Mesothelial cell of epicardium (in vitro differentiated cells): ENCODE measurements around the gene CISH. TPM values are rescaled to one million over a fixed set of nuclear protein-coding genes. Genes with fewer than 3 reads are reported as not detected.

Source experiments
- DNase-seq, 2 experiments: peaks; one replicate each; pipeline ENCODE4 v3.0.0; 2021; ENCODE audit warnings: low spot score in 2 of 2; ENCODE audit not compliant: unreplicated experiment in 2 of 2
- H3K27ac Mint-ChIP-seq: 2 replicates; pipeline ENCODE4 v1.8.0; 2021; ENCODE audit warnings: mixed read lengths
- H3K27me3 Mint-ChIP-seq: 2 replicates; pipeline ENCODE4 v1.8.0; 2021; ENCODE audit warnings: low read depth, mixed read lengths
- H3K36me3 Mint-ChIP-seq: 2 replicates; pipeline ENCODE4 v1.8.0; 2021; ENCODE audit warnings: mixed read lengths
- H3K4me1 Mint-ChIP-seq: 2 replicates; pipeline ENCODE4 v1.8.0; 2021; ENCODE audit warnings: mixed read lengths
- H3K4me3 Mint-ChIP-seq: 2 replicates; pipeline ENCODE4 v1.8.0; 2021; ENCODE audit warnings: mild to moderate bottlenecking, moderate library complexity, mixed read lengths
- H3K9me3 Mint-ChIP-seq: 2 replicates; pipeline ENCODE4 v1.8.0; 2021; ENCODE audit warnings: mixed read lengths
- CTCF ChIP-seq: fragments of 200-600 bp; sonication (generic); IDR thresholded peaks from one replicate; pipeline ENCODE4 v1.5.0; 2021; ENCODE audit warnings: antibody characterized with exemption; ENCODE audit not compliant: unreplicated experiment
- total RNA-seq: library from RNA; stranded (reverse); gene quantifications from 3 replicates; pipeline ENCODE4 v1.2.1, GENCODE V29; 2021

CISH gene
- total RNA-seq, 1 donor from 2014 or later: 15.2 TPM

- DNase-seq: no peak
- Mint-ChIP-seq H3K27ac (peak within 1 kb of the TSS; percentile 85), H3K27me3 (peaks cover 5% of the 10 kb centered on the region), H3K4me3 (peak within 1 kb of the TSS; percentile 79), H3K9me3 (no peaks in the 10 kb centered on the region), H3K4me1 (peaks cover 30% of the 10 kb centered on the region), H3K36me3 (peaks cover 5% of the 10 kb centered on the region)
- no peak for TF ChIP-seq CTCF
Observed at GRCh38 chr3:50617096-50617791, 5.7 kb upstream of the CISH start, which contains the start of gene MAPKAPK3. MAPKAPK3 (plus strand) TSS chr3:50617151; CDS start chr3:50617566, 415 bp downstream.

- peaks cover 5% of the 10 kb centered on the region for H3K27me3 Mint-ChIP-seq
- no peaks in the 10 kb centered on the region for H3K9me3 Mint-ChIP-seq
- H3K36me3 Mint-ChIP-seq: peaks cover 4% of the 10 kb centered on the region
- H3K4me1 Mint-ChIP-seq: peaks cover 34% of the 10 kb centered on the region
- peak; percentile 79 to 91 for DNase-seq
- H3K4me3 Mint-ChIP-seq: peak overlapping the region; percentile 79
- TF ChIP-seq CTCF: no peak
- peak overlapping the region; percentile 82 for H3K27ac Mint-ChIP-seq
Observed at GRCh38 chr3:50616770-50617095, 5.2 kb upstream of the CISH start.

GRCh38 chr3:50616003-50616769 is 4.6 kb upstream of the CISH start:
- Mint-ChIP-seq H3K9me3 (no peaks in the 10 kb centered on the region), H3K27me3 (peaks cover 5% of the 10 kb centered on the region), H3K4me3 (peak overlapping the region; percentile 79), H3K27ac (peak overlapping the region; percentile 82), H3K36me3 (peaks cover 4% of the 10 kb centered on the region), H3K4me1 (peaks cover 34% of the 10 kb centered on the region)
- peak; percentile 78 for TF ChIP-seq CTCF
- DNase-seq: peak; percentile 68 to 89

- DNase-seq: no peak
- TF ChIP-seq CTCF: no peak
- no peaks in the 10 kb centered on the region for H3K36me3 Mint-ChIP-seq
- no peaks in the 10 kb centered on the region for H3K9me3 Mint-ChIP-seq
- H3K27me3 Mint-ChIP-seq: peaks cover 5% of the 10 kb centered on the region
- H3K4me3 Mint-ChIP-seq: no peak overlapping the region
- peaks cover 44% of the 10 kb centered on the region for H3K4me1 Mint-ChIP-seq
- no peak overlapping the region for H3K27ac Mint-ChIP-seq
Observed at GRCh38 chr3:50615190-50615589, 3.6 kb upstream of the CISH start.

- Mint-ChIP-seq H3K27ac (peak overlapping the region; percentile 96), H3K36me3 (no peaks in the 10 kb centered on the region), H3K9me3 (no peaks in the 10 kb centered on the region), H3K4me3 (peak overlapping the region; percentile 79), H3K4me1 (peaks cover 57% of the 10 kb centered on the region), H3K27me3 (peaks cover 5% of the 10 kb centered on the region)
- DNase-seq: no peak
- no peak for TF ChIP-seq CTCF
Observed at GRCh38 chr3:50612970-50613846, 1.6 kb upstream of the CISH start.
